GM23248 (cell line): ENCODE results near the gene SYNDIG1. TPM values are rescaled to one million over a fixed set of nuclear protein-coding genes. Genes with fewer than 3 reads are reported as not detected.

Experiments used
- DNase-seq: peaks from one replicate; pipeline ENCODE4 v3.0.0-alpha.2; 2015
- H2AFZ ChIP-seq: fragments of 200-600 bp; sonication (generic); 2 replicates; pipeline ENCODE4 v1.6.1; 2016; ENCODE audit warnings: antibody characterized with exemption
- H3F3A ChIP-seq: fragments of 200-600 bp; sonication (generic); 2 replicates; pipeline ENCODE4 v1.6.1; 2016; ENCODE audit warnings: mild to moderate bottlenecking, antibody characterized with exemption, mixed run types; ENCODE audit not compliant: insufficient read depth
- H3K27ac ChIP-seq: fragments of 200-600 bp; sonication (generic); 2 replicates; pipeline ENCODE4 v1.5.1; 2016; ENCODE audit warnings: mild to moderate bottlenecking
- H3K27me3 ChIP-seq: fragments of 200-600 bp; sonication (generic); replicated peaks from 2 replicates; pipeline ENCODE4 v1.6.1; 2016; ENCODE audit warnings: mild to moderate bottlenecking; ENCODE audit not compliant: insufficient read depth
- H3K36me3 ChIP-seq: fragments of 200-600 bp; sonication (generic); 2 replicates; pipeline ENCODE4 v1.6.1; 2016; ENCODE audit warnings: low read depth, mild to moderate bottlenecking
- H3K4me1 ChIP-seq: fragments of 200-600 bp; sonication (generic); 2 replicates; pipeline ENCODE4 v1.6.1; 2016; ENCODE audit warnings: mild to moderate bottlenecking; ENCODE audit not compliant: insufficient read depth
- H3K4me2 ChIP-seq: fragments of 200-600 bp; sonication (generic); one replicate; pipeline ENCODE4 v1.6.1; 2016; ENCODE audit warnings: mild to moderate bottlenecking; ENCODE audit not compliant: unreplicated experiment
- H3K4me3 ChIP-seq: fragments of 200-600 bp; sonication (generic); 2 replicates; pipeline ENCODE4 v1.5.1; 2016; ENCODE audit warnings: mild to moderate bottlenecking
- H3K79me2 ChIP-seq: fragments of 200-600 bp; sonication (generic); 2 replicates; pipeline ENCODE4 v1.6.1; 2016; ENCODE audit warnings: mild to moderate bottlenecking; ENCODE audit not compliant: insufficient read depth
- H3K9ac ChIP-seq: fragments of 200-600 bp; sonication (generic); 2 replicates; pipeline ENCODE4 v1.6.1; 2016; ENCODE audit warnings: mild to moderate bottlenecking
- H3K9me2 ChIP-seq: fragments of 200-600 bp; sonication (generic); 2 replicates; pipeline ENCODE4 v1.6.1; 2016; ENCODE audit warnings: mixed run types, mild to moderate bottlenecking, moderate library complexity; ENCODE audit not compliant: insufficient read depth
- H3K9me3 ChIP-seq: fragments of 200-600 bp; sonication (generic); one replicate; pipeline ENCODE4 v1.6.1; 2017; ENCODE audit warnings: low read depth
- H4K20me1 ChIP-seq: fragments of 200-600 bp; sonication (generic); 2 replicates; pipeline ENCODE4 v1.6.0; 2016; ENCODE audit not compliant: insufficient read depth
- EZH2 ChIP-seq: fragments of 200-600 bp; sonication (generic); IDR thresholded peaks from 2 replicates; pipeline ENCODE4 v1.6.1; 2018; ENCODE audit warnings: antibody characterized with exemption, mild to moderate bottlenecking; ENCODE audit not compliant: insufficient read depth, poor library complexity, severe bottlenecking
- EZH2phosphoT487 ChIP-seq: fragments of 200-600 bp; sonication (generic); IDR thresholded peaks from 2 replicates; pipeline ENCODE4 v1.6.1; 2018; ENCODE audit warnings: antibody characterized with exemption, moderate library complexity, mild to moderate bottlenecking, low read depth; ENCODE audit not compliant: insufficient read depth
- WGBS, 2 experiments: methylation state at CpG; one replicate each; pipeline ENCODE4 v1.1.6; 2015 to 2017; ENCODE audit warnings: low lambda C conversion rate in 2 of 2, low coverage in 1 of 2; ENCODE audit errors: missing lambda C conversion rate in 2 of 2; 5-methylcytosine and 5-hydroxymethylcytosine counted together
- in situ Hi-C: fragments of 300-500 bp; cut with MboI; formaldehyde crosslinking; loops from 2 replicates; pipeline ENCODE4 v1.15.0; 2020
- polyA plus RNA-seq: library from polyadenylated mRNA; unstranded; fragments of >200 nt; fragmentation: Nextera tagmentation; extraction: Ambion mirVana; gene quantifications from 2 replicates; pipeline ENCODE4 v1.2.1, GENCODE V29; 2016
- total RNA-seq: library from RNA; depleted of rRNA; stranded (reverse); fragments of >200 nt; shearing (Covaris generic); gene quantifications from 2 replicates; pipeline ENCODE4 v1.2.3, GENCODE V29; 2014

The SYNDIG1 gene
- total and polyA plus RNA-seq, 2 experiments from 2014 or later = 1.6 to 2.6 TPM

DNA sequence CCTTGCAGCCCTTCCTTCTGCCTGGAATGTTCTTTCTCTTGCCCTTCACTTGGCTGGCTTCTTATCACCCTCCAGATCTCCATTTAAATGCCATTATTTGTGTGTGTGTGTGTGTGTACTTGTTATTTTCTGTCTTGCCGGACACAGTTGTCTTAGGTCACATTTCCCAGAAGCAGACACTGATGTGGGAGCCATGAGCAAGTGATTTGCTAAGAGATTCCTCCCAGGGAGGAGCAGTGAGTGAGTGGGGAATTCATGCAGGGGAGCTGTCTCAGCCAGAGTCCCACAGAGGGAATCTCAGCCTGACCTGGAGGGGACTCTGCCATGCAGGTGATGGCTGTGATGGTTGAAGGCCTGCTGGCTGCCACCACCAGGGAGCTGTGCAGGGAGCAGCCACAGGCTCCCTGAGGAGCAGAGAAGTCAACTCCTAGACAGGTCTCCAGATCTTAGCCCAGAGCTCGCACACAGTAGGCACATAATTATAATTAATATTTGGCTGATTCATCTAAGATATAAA is 96.5 kb downstream of the SYNDIG1 start:
- Histone ChIP-seq H3K27me3 (peaks cover 7% of the 10 kb centered on the region; the same call in 1 of the 2 replicates), H2AFZ (no peak overlapping the region), H3K27ac (no peak overlapping the region), H3K4me2 (no peak overlapping the region), H4K20me1 (no peaks in the 10 kb centered on the region), H3K79me2 (no peaks in the 10 kb centered on the region), H3K4me3 (no peak overlapping the region), H3K36me3 (no peaks in the 10 kb centered on the region), H3K9me3 (no peaks in the 10 kb centered on the region), H3K4me1 (no peaks in the 10 kb centered on the region), H3F3A (no peaks in the 10 kb centered on the region), H3K9me2 (no peaks in the 10 kb centered on the region), H3K9ac (no peak overlapping the region)
- WGBS, 2 experiments = 61 to 64% methylated on average over 2 of the region's 2 CpGs
- DNase-seq = no peak
- in situ Hi-C loops = no loop called here
- TF ChIP-seq EZH2phosphoT487 (no peak), EZH2 (no peak)

DNA sequence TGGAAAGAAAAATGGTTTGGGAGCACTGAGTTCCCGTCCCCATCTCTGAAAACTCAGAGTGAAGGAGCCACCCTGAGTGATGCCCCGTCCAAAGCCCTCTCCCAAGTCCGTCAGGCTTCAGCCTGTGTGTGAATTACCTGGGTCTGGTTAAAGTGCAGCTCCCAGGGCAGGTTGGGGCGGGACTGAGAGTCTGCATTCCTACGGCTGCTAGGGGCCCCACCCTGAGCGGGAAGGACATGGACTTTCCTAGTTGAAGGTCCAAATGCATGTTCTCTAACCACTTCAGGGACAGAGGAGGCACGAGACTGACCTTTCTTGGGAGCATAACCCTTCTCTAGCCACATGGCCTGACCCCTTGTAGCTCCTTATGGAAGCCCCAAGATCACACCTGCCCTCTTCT is 97.2 kb downstream of the SYNDIG1 start:
- no peak overlapping the region for H3K27ac ChIP-seq
- peaks cover 7% of the 10 kb centered on the region; the same call in 1 of the 2 replicates for H3K27me3 ChIP-seq
- no peaks in the 10 kb centered on the region for H4K20me1 ChIP-seq
- H3K9me3 ChIP-seq = no peaks in the 10 kb centered on the region
- H3K4me3 ChIP-seq = no peak overlapping the region
- in situ Hi-C loops = no loop called here
- no peak for DNase-seq
- no peak overlapping the region for H3K4me2 ChIP-seq
- no peak overlapping the region for H3K9ac ChIP-seq
- WGBS, 2 experiments = 56 to 58% methylated on average over 7 of the region's 7 CpGs
- no peaks in the 10 kb centered on the region for H3K9me2 ChIP-seq
- no peaks in the 10 kb centered on the region for H3K79me2 ChIP-seq
- no peak overlapping the region for H2AFZ ChIP-seq
- no peaks in the 10 kb centered on the region for H3K36me3 ChIP-seq
- H3F3A ChIP-seq = no peaks in the 10 kb centered on the region
- H3K4me1 ChIP-seq = no peaks in the 10 kb centered on the region
- no peak for TF ChIP-seq EZH2phosphoT487
- TF ChIP-seq EZH2 = no peak

DNA sequence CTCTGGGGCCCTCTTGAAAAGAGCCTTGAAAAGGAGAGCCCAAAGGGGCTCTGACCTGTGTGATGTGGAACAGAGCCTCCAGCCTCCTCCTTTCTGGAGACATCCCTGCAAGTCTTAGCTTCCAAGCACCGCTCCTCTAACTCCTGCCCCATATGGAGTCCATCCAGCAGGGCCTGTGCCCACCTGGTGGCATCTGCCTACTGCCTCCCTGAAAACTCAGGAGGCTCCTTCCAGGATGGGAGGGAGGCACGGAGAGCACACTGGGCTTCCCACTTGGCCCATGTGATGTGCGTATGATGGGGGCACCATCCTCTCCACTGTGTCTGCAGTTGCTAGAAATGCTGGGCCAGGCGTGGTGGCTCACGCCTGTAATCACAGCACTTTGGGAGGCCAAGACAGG is 98.1 kb downstream of the SYNDIG1 start:
- Histone ChIP-seq H3K36me3 (no peaks in the 10 kb centered on the region), H3K9me3 (no peaks in the 10 kb centered on the region), H3K4me1 (no peaks in the 10 kb centered on the region), H4K20me1 (no peaks in the 10 kb centered on the region), H3K9ac (no peak overlapping the region), H3K79me2 (no peaks in the 10 kb centered on the region), H3F3A (no peaks in the 10 kb centered on the region), H3K9me2 (no peaks in the 10 kb centered on the region), H2AFZ (no peak overlapping the region), H3K4me3 (no peak overlapping the region), H3K27me3 (peaks cover 7% of the 10 kb centered on the region; the same call in 1 of the 2 replicates), H3K27ac (no peak overlapping the region), H3K4me2 (no peak overlapping the region)
- 79 to 87% methylated on average over 5 of the region's 5 CpGs for WGBS, 2 experiments
- TF ChIP-seq EZH2 (no peak), EZH2phosphoT487 (no peak)
- no peak for DNase-seq
- in situ Hi-C loops = no loop called here

DNA sequence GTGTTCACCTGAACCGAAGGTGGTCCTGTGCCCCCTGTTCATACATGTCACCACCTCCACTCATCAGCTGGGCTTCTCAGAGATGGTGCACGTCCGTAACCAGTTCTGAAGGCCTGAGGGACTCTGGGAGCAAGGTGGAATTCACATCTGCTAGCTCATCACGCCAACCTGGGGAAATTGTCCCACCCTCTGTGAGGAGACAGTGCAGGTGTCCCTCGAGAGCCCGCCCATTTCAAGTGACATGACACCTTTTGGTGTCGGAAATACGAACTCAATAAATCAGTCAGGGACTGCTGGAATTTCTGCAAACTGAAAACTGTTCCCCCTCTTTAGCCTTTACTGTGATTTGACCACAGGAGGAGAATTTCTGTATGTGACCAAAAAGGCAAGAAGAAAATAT is 99.4 kb downstream of the SYNDIG1 start:
- Histone ChIP-seq H3K9me2 (no peaks in the 10 kb centered on the region), H3K4me1 (no peaks in the 10 kb centered on the region), H3K79me2 (no peaks in the 10 kb centered on the region), H3K27me3 (peaks cover 6% of the 10 kb centered on the region; the same call in 1 of the 2 replicates), H2AFZ (no peak overlapping the region), H4K20me1 (no peaks in the 10 kb centered on the region), H3K4me2 (no peak overlapping the region), H3F3A (no peaks in the 10 kb centered on the region), H3K4me3 (no peak overlapping the region), H3K36me3 (no peaks in the 10 kb centered on the region), H3K27ac (no peak overlapping the region), H3K9ac (no peak overlapping the region), H3K9me3 (no peaks in the 10 kb centered on the region)
- in situ Hi-C loops = no loop called here
- 50 to 51% methylated on average over 8 of the region's 8 CpGs for WGBS, 2 experiments
- no peak for DNase-seq
- TF ChIP-seq EZH2phosphoT487 (no peak), EZH2 (no peak)

DNA sequence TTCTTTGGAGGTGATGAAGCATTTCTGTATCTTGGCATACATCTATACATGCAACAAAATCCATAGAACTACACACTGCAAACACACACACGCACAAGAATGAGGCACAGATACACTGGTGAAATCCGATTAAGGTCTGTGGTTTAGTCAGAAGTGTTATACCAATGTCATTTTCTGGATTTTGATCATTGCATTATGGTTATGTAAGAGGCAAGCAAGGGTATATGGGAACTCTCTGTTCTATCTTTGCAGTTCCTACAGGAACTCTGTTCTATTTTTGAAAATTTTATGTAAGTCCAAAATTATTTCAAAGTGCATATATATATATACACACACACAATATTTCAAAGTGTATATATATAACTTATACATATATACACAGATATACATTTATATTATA is 101.7 kb downstream of the SYNDIG1 start:
- TF ChIP-seq EZH2phosphoT487 = no peak
- TF ChIP-seq EZH2 = no peak
- H3K4me1 ChIP-seq = no peaks in the 10 kb centered on the region
- in situ Hi-C loops = no loop called here
- DNase-seq = no peak
- H3K4me3 ChIP-seq = no peak overlapping the region
- WGBS, 2 experiments = 55 to 58% methylated on average over 2 of the region's 2 CpGs
- no peak overlapping the region for H3K27ac ChIP-seq
- no peaks in the 10 kb centered on the region for H3K9me2 ChIP-seq
- no peaks in the 10 kb centered on the region for H3K9me3 ChIP-seq
- H3K36me3 ChIP-seq = no peaks in the 10 kb centered on the region
- H2AFZ ChIP-seq = no peak overlapping the region
- no peak overlapping the region for H3K4me2 ChIP-seq
- no peak overlapping the region for H3K9ac ChIP-seq
- H4K20me1 ChIP-seq = no peaks in the 10 kb centered on the region
- no peaks in the 10 kb centered on the region for H3F3A ChIP-seq
- no peaks in the 10 kb centered on the region for H3K79me2 ChIP-seq
- peaks cover 3% of the 10 kb centered on the region; the same call in 1 of the 2 replicates for H3K27me3 ChIP-seq
